ENCODE results near the gene STK39.
A peak's percentile ranks its signal among the peaks of the same experiment; 100 is the strongest.
"Not testable (repeated sequence)": the region's sequence is repeated elsewhere in the genome, so short reads cannot be mapped to it uniquely, and the experiment has no call there.

Gene STK39

DNA sequence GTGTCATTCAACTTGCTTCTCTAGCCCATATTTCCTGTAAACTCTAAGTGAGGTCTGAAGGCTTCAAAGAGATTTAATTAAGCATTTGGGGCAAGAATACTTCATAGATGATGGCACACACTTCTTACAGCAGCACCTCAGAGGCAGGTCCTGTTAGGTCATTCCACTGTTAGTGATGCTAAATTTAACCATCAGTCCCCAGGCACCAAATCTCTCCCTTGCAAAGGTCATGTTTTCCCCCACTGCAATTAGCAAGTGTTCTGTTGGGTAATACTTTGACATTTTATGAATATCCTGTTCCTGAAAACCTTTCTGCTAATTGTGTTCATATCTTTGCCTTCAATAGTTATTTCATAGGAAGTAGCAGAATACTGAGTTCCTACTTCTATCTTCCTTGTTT is 117.0 kb downstream of the STK39 start:
- peak; percentile 12 for DNase-seq

GRCh38 chr2:168127371-168127770 is 120.0 kb downstream of the STK39 start:
- no peak for DNase-seq

DNA sequence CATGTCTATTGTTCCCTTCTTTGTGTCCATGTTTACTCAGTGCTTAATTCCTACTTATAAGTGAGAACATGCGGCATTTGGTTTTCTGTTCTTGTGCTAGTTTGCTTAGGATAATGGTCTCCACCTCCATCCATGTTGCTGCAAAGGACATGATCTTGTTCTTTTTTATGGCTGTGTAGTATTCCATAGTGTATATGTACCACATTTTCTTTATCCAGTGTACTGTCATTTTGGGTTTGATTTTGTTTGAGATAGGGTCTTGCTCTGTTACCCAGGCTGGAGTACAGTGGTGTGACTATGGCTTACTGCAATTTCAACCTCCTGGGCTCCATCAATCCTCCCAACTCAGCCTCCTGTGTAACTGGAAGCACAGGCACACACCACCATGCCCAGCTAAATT is 125.2 kb downstream of the STK39 start:
- not testable (repeated sequence) for DNase-seq

GRCh38 chr2:168120730-168121129 is 126.7 kb downstream of the STK39 start:
- DNase-seq, result no peak

DNA sequence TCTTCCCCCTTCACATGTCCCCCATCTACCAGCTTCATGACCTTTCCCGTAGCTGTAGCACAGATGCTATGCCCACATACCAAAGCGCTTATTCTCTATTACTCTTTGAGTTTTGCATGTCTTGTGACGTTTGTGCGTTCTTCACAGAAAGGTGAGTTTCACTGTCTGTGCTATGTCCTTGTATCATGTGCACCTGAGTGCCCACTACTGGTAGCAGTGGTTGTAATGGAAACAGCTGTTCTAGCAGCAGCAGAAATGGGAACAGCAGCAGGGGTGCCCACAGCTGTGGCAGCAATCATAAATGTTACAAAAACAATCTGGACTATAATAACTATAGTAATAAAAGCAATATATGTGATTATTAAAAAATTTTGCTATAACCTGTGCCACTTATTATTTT is 127.1 kb downstream of the STK39 start:
- DNase-seq, result no peak

GRCh38 chr2:168119515-168120141 is 127.8 kb downstream of the STK39 start:
- peak; percentile 65 for DNase-seq

GRCh38 chr2:168118733-168119514 is 128.5 kb downstream of the STK39 start:
- DNase-seq, result peak; percentile 81

DNA sequence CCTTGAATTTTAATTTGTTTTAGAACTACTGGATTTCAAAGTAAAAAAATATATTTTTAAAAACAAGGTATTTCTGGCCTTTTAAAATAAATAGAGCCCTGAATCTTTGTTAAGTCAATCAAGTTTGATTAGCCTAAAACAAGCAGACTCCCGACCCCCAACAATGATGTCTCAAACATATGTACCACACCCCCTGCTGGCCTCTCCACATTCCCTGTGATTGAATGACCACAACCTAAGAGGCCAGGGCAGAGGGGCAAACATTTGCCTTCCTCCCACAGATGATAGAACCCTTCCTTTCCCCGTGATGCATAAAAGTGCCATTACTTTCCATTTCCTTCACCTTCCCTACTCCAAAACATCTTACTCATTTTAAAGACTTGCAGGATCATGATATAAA is 130.9 kb downstream of the STK39 start:
- no peak for DNase-seq

DNA sequence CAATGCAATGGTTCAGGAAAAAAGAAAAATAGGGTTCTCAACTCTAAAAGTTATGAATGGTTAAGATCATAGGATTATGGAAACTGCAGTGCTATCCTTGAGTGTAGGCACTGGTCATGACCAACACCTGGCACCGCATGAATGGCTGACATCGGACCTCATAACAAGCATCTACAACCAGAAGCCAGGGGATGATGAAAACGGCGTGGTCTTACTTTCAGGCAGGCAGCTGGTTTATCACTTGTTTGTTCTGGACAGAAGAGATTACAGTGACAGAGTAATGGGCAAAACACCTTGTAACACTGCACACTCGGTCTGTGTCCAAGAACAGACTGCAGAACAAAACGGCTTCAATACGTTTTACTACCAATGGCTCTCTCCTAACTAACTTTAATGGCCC is 132.8 kb downstream of the STK39 start:
- DNase-seq, result no peak

GRCh38 chr2:168114040-168114439 is 133.4 kb downstream of the STK39 start:
- DNase-seq, result no peak

- no peak for DNase-seq
Measured at GRCh38 chr2:168107322-168107721, 140.1 kb downstream of the STK39 start.

- no peak for DNase-seq
Measured at GRCh38 chr2:168105127-168105683, 142.2 kb downstream of the STK39 start.

GRCh38 chr2:168097431-168097830 is 150.0 kb downstream of the STK39 start:
- DNase-seq, result no peak

DNA sequence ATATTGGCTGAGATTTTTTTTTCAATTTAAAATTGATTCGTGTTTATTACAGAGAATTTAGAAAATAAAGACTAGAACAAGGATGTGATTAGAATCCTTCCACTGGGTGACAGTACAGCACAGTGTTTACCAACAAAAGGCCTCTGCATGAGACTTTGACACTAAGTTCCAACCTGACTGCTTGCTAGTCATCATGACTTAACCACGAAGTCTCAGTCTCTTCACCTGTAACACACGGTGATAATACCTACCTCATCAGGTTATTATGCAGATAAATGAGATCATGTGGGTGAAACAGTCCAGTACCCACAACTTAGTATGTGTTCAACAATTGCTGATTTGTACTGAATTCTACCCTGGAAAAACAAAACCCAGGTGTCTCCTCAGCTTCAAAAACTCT is 151.2 kb downstream of the STK39 start:
- DNase-seq, result no peak

DNA sequence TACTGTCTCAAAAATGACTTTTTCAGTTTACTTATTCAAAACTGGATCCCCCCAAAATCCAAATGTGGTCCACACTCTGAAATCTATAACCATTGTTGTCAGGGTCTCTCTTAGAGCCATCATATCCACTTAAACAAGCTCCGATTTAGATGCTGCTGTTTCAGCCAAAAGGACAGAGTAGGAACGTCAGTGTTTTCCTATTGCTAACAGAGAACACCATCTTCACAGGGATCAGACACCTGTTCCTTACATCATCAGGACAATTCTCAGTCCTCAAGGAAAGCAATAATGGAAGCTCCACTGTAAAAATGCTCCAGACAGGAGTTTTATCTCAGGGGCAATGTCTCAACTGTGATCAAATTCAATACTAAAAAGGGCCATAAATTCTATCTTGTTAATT is 155.4 kb downstream of the STK39 start:
- no peak for DNase-seq

GRCh38 chr2:168090366-168091135 is 156.8 kb downstream of the STK39 start:
- DNase-seq, result no peak

DNA sequence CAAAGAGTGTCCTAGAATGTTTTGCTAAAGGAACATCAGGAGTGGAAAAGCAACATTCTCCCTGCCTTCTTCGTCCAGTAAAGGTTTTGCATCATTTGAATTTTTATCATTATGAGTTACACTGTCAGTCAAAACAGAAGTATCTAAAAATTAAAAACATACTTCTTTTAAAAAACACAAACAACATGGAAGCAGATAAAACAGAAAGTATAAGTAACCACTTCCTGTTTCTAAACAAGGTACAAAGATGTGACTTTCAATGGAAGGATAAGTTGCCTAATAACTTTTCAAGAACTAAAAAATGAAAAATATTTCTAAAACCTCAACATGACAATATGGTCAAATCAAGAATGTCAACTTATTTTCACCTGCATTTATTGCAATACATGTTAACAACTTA is 158.2 kb downstream of the STK39 start:
- DNase-seq, result peak; percentile 4

DNA sequence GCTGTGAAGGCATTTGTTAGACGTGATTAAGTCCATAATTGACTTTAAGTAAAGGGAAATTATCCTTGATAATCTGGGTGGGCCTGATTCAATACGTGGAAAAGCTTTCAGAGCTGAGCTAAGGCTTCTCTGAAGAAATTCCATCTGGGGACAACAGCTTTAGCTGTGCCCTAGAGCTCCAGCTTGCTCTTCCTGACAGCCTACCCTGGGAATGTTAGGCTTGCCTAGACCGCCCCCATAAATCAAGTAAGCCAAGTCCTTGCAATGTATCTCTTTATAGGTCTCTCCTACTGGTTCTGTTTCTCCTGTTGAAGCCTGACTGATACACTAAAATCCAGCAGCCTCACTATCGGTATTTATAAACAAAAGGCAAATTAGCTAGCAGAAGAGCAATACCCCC is 160.0 kb downstream of the STK39 start:
- DNase-seq, result no peak

- no peak for DNase-seq
Measured at GRCh38 chr2:168086851-168087250, 160.5 kb downstream of the STK39 start.

DNA sequence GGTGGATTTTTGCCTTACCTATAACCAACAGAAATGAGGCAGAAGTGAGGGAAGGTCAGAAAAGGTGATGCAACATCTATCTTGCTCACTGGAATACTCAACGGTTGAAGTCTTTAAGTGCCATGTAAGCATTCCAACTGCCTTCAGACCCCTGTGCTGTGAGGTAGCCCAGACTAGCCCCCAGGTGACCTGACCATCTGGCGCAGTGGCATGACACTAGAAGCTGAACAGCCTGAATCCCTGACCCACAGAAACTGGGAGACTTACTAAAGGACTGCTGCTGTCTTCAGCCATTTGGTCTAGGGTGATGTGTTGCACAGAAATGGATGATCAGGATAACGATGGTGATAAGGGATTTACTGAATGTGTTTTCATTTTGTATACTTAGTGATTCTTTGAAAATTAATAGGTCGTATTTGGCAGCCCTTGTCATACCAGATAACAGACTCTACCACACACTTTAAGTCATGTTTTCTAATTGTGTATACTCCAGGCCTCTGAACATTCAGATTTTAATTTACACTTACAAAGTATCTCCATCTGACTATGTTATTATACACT is 161.5 kb downstream of the STK39 start:
- DNase-seq, result no peak

GRCh38 chr2:168084288-168084687 is 163.1 kb downstream of the STK39 start:
- DNase-seq, result no peak

- DNase-seq, result not testable (repeated sequence)
Measured at GRCh38 chr2:168081452-168081851, 165.9 kb downstream of the STK39 start.

DNA sequence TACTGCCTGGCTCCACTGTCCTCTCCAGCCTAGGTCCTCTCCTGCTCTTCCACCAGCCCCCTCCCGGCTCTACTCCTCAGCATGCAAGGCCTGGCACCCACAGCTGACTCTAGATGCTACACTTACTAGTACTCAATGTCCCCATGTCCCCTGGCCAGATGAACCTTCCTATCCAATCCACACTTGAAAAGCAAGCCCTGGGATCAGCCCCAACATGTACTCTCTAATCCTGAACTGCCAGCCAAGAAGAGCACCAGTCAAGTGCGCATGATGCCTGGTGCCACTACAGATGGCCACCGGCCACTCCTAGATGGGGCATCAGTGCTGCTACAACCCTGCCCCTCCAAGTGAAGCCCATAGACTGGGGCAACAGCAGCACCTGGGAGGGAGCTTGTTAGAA is 168.2 kb downstream of the STK39 start:
- DNase-seq, result no peak

All from inflammatory macrophage treated with lipopolysaccharide for 4 hours (primary cell).